Neural cell (in vitro differentiated cells): Measurements from ENCODE around the gene ELP1.

Experiments used
- CTCF ChIP-seq: fragments of 450-650 bp; IDR thresholded peaks from 2 replicates; pipeline ENCODE4 v1.5.1; 2014; ENCODE audit warnings: antibody characterized with exemption, mild to moderate bottlenecking, moderate library complexity; ENCODE audit not compliant: poor library complexity, severe bottlenecking
- EP300 ChIP-seq: fragments of 450-650 bp; conservative IDR thresholded peaks from 2 replicates; pipeline ENCODE4 v1.6.1; 2014; ENCODE audit warnings: antibody characterized with exemption, mild to moderate bottlenecking, moderate library complexity; ENCODE audit not compliant: poor library complexity, severe bottlenecking
- POLR2AphosphoS5 ChIP-seq: IDR thresholded peaks from 2 replicates; pipeline ENCODE4 v1.6.1; 2012
- REST ChIP-seq: IDR thresholded peaks from 2 replicates; pipeline ENCODE4 v1.6.1; 2012; ENCODE audit warnings: borderline replicate concordance

- TF ChIP-seq EP300 (no peak), POLR2AphosphoS5 (no peak), CTCF (no peak), REST (no peak)
Observed at GRCh38 chr9:108836781-108837180, 97.1 kb downstream of the ELP1 start.
